OCI-LY3 (cell line): Measurements from ENCODE around the gene PSMD12.
A peak's percentile ranks its signal among the peaks of the same experiment; 100 is the strongest.

ENCODE experiments used
- H2AFZ ChIP-seq: fragments of 200-600, 300-600 bp; shearing (Covaris generic); 2 replicates; pipeline ENCODE4 v1.6.0; 2014; ENCODE audit warnings: antibody characterized with exemption, low read depth, low read length
- H3K27ac ChIP-seq: fragments of 200-600, 300-600 bp; sonication (generic); 2 replicates; pipeline ENCODE4 v1.5.1; 2014; ENCODE audit warnings: mild to moderate bottlenecking, low read length, moderate library complexity, mixed read lengths
- H3K27me3 ChIP-seq: fragments of 200-600, 300-600 bp; sonication (generic); 2 replicates; pipeline ENCODE4 v1.6.1; 2014; ENCODE audit warnings: low read depth, low read length, mixed read lengths
- H3K36me3 ChIP-seq: fragments of 200-600, 300-600 bp; sonication (generic); replicated peaks from 2 replicates; pipeline ENCODE3; 2014; ENCODE audit warnings: low read depth, low read length, mixed read lengths
- H3K4me1 ChIP-seq: fragments of 300-600, 200-600 bp; sonication (generic); 2 replicates; pipeline ENCODE4 v1.6.1; 2014; ENCODE audit warnings: low read length, mixed read lengths
- H3K4me2 ChIP-seq: fragments of 200-600, 300-600 bp; sonication (generic); 2 replicates; pipeline ENCODE4 v1.6.1; 2014; ENCODE audit warnings: low read length, mixed read lengths
- H3K4me3 ChIP-seq: fragments of 300-600, 200-600 bp; sonication (generic); 2 replicates; pipeline ENCODE4 v1.5.1; 2014; ENCODE audit warnings: antibody characterized with exemption, mild to moderate bottlenecking, low read length, moderate library complexity
- H3K79me2 ChIP-seq: fragments of 300-600, 200-600 bp; shearing (Covaris generic); 2 replicates; pipeline ENCODE4 v1.6.1; 2014; ENCODE audit warnings: mild to moderate bottlenecking, low read length, mixed read lengths
- H3K9ac ChIP-seq: fragments of 300-600, 200-600 bp; shearing (Covaris generic); 2 replicates; pipeline ENCODE4 v1.6.0; 2014; ENCODE audit warnings: mild to moderate bottlenecking, low read length, moderate library complexity
- H3K9me3 ChIP-seq: fragments of 200-600, 300-600 bp; shearing (Covaris generic); 2 replicates; pipeline ENCODE4 v1.6.1; 2014; ENCODE audit warnings: low read length, mixed read lengths; ENCODE audit not compliant: insufficient read depth
- H4K20me1 ChIP-seq: fragments of 200-600, 300-600 bp; sonication (generic); 2 replicates; pipeline ENCODE4 v1.6.1; 2016; ENCODE audit warnings: low read length, mixed read lengths; ENCODE audit not compliant: insufficient read depth
- CTCF ChIP-seq: fragments of 200-600, 300-600 bp; sonication (generic); IDR thresholded peaks from 2 replicates; pipeline ENCODE4 v1.5.1; 2014; ENCODE audit warnings: antibody characterized with exemption, low read length, low read depth
- EZH2phosphoT487 ChIP-seq: fragments of 200-600 bp; shearing (Covaris generic); IDR thresholded peaks from 2 replicates; pipeline ENCODE4 v1.6.1; 2018; ENCODE audit warnings: antibody characterized with exemption, mixed run types, low read depth

Gene PSMD12

DNA sequence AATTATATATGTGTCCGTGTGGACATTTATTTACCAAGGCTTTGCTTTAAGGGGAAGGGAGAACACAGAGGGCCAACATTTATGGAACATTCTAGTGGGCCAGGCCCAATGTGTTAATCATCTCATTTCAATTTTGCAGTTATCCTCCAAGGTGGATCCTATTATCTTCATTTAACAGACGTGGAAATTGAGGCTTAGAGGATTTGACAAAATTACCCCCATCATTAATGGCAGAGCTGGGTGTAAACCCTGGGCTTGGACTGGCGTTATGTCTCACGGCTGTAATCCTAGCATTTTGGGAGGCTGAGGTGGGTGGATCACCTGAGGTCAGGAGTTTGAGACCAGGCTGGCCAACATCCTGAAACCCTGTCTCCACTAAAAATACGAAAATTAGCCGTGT, 37.1 kb upstream of the PSMD12 start:
- peaks cover 9% of the 10 kb centered on the region for H3K4me1 ChIP-seq

GRCh38 chr17:67403065-67403464, 36.7 kb upstream of the PSMD12 start:
- H3K79me2 ChIP-seq = peaks cover 61% of the 10 kb centered on the region

More for the DNA sequence above, 37.1 kb upstream of the PSMD12 start:
- Histone ChIP-seq H2AFZ (no peak overlapping the region), H3K36me3 (no peaks in the 10 kb centered on the region), H3K4me3 (no peak overlapping the region), H3K9ac (no peak overlapping the region), H3K27ac (no peak overlapping the region), H3K9me3 (no peaks in the 10 kb centered on the region), H3K79me2 (peaks cover 57% of the 10 kb centered on the region), H4K20me1 (no peaks in the 10 kb centered on the region; the same call in 1 of the 2 replicates), H3K27me3 (no peaks in the 10 kb centered on the region), H3K4me2 (0 out of 2 replicates have a peak overlapping the region, but pooled peaks have one; percentile 20)
- TF ChIP-seq EZH2phosphoT487 = no peak
- TF ChIP-seq CTCF = no peak

DNA sequence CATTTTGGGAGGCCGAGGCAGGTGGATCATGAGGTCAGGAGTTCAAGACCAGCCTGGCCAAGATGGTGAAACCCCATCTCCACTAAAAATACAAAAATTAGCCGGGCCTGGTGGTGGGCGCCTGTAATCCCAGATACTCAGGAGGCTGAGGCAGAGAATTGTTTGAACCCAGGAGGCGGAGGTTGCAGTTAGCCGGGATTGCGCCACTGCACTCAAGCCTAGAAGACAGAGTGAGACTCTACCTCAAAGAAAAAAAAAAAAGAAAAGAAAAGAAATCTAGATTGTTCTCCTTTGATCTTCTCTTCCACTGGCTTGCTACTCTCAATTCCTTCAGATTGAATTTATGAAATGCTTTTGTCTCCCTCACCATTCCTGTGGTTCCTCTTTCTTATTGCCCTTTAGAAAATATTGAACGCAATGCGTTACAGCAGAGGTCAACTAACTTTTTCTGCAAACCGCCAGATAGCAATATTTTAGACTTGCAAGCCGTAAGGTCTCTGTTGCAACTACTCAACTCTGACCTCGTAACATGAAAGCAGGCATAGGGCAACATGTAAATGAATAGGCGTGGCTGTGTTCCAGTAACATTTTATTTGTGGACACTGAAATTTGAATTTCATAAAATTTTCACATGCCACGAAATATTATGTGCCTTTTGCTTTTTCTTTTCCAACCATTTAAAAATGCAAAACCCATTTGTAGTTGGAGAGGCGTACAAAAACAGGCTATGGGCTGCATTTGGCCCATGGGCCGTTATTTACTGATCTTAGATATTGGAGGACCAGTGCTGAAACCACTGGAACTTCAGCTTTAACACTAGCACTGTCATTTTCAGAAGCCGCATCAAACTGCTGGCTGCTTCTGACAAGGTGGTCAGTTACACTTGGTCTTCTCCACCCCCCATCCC, 35.5 kb upstream of the PSMD12 start:
- TF ChIP-seq CTCF (no peak), EZH2phosphoT487 (no peak)
- Histone ChIP-seq H3K9me3 (no peaks in the 10 kb centered on the region), H3K79me2 (peaks cover 64% of the 10 kb centered on the region), H3K27me3 (no peaks in the 10 kb centered on the region), H3K27ac (no peak overlapping the region), H3K36me3 (no peaks in the 10 kb centered on the region), H3K4me2 (no peak overlapping the region), H3K9ac (no peak overlapping the region), H3K4me3 (no peak overlapping the region), H3K4me1 (peaks cover 9% of the 10 kb centered on the region), H4K20me1 (no peaks in the 10 kb centered on the region; the same call in 1 of the 2 replicates), H2AFZ (no peak overlapping the region)

More at GRCh38 chr17:67403065-67403464, 36.7 kb upstream of the PSMD12 start:
- H3K4me2 ChIP-seq = 0 out of 2 replicates have a peak overlapping the region, but pooled peaks have one; percentile 20
- TF ChIP-seq EZH2phosphoT487 (no peak), CTCF (no peak)
- H3K4me1 ChIP-seq = peaks cover 9% of the 10 kb centered on the region
- H4K20me1 ChIP-seq = no peaks in the 10 kb centered on the region; the same call in 1 of the 2 replicates
- H3K9me3 ChIP-seq = no peaks in the 10 kb centered on the region
- H3K9ac ChIP-seq = no peak overlapping the region
- H2AFZ ChIP-seq = no peak overlapping the region
- no peaks in the 10 kb centered on the region for H3K27me3 ChIP-seq
- no peak overlapping the region for H3K4me3 ChIP-seq
- no peaks in the 10 kb centered on the region for H3K36me3 ChIP-seq
- H3K27ac ChIP-seq = no peak overlapping the region

DNA sequence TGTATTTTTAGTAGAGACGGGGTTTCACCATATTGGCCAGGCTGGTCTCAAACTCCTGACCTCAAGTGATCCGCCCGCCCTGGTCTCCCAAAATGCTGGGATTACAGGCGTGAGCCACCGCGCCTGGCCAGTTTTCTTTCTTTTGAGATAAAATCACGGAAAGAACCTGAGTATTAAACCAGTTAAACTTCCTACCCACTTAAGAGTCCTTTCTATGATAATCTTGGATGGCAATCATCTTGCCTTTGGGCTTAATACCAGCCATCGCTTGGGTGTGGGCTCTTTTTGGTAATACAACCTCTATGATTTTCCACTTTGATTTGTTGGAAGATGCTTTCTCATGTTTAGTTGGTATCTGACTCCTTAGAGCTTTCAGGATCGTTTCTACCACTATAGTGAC, 34.7 kb upstream of the PSMD12 start:
- no peak overlapping the region for H3K27ac ChIP-seq
- H3K79me2 ChIP-seq = peaks cover 63% of the 10 kb centered on the region
- TF ChIP-seq CTCF (no peak), EZH2phosphoT487 (no peak)

More for the DNA sequence above, 34.7 kb upstream of the PSMD12 start:
- Histone ChIP-seq H3K4me3 (no peak overlapping the region), H3K9me3 (no peaks in the 10 kb centered on the region), H3K9ac (no peak overlapping the region), H3K36me3 (no peaks in the 10 kb centered on the region), H4K20me1 (no peaks in the 10 kb centered on the region; the same call in 1 of the 2 replicates), H3K27me3 (no peaks in the 10 kb centered on the region), H3K4me2 (no peak overlapping the region), H3K4me1 (peaks cover 9% of the 10 kb centered on the region), H2AFZ (no peak overlapping the region)
